ENCODE measurements around the gene MYO9B.

Gene MYO9B

DNA sequence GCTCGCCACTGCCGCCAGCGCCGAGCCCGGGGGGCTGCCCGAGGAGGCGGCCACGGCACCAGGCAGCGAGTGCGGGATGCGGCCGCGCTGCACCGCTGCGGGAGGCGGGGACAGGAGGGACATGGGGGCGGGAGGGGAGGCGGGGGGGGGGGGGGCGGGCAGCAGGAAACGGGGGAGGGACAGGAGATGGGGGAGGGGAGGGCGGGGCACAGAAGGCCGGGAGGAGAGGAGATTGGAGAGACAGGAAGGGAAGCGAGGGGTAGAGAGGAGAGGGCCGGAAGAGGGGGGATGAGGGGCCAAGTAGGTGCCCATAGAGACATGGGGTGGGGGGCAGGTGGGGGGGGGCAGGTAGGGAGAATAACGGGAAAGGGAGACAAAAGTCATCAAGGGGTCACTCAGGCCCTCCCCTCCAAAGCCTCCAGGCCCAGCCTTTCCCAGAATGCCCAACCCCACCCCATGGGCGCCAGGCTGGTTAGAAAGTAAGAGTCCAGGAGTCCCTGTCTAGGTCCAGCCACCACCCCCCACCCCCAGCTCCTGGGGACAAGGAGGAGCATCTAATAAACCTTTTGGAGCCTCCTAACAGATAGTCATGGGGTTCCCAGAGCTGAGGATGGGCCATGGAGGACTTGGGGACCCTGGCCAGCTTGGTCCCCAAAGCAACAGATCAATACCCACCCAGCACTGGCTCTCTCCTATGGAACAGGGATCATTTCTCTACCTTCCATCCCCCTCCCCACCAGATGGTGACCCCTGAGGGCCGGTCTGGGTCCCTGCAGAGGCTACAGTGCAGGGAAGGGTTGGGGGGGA, 160.6 kb downstream of the MYO9B start:
- H3K4me3 ChIP-seq (ENCODE audit: control insufficient read depth, low read depth, low read length), result peak overlapping the region; percentile 56
- TF ChIP-seq CTCF (conservative IDR thresholded peaks at IDR 0.05; ENCODE audit: control insufficient read depth, insufficient read depth, low read depth, low read length), result no peak
- peak; percentile 44 for DNase-seq (ENCODE audit: low read depth)

GRCh38 chr19:17236811-17237543, 161.4 kb downstream of the MYO9B start:
- no peak overlapping the region for H3K4me3 ChIP-seq (ENCODE audit: control insufficient read depth, low read depth, low read length)
- DNase-seq (ENCODE audit: low read depth), result no peak
- TF ChIP-seq CTCF (conservative IDR thresholded peaks at IDR 0.05; ENCODE audit: control insufficient read depth, insufficient read depth, low read depth, low read length), result no peak

DNA sequence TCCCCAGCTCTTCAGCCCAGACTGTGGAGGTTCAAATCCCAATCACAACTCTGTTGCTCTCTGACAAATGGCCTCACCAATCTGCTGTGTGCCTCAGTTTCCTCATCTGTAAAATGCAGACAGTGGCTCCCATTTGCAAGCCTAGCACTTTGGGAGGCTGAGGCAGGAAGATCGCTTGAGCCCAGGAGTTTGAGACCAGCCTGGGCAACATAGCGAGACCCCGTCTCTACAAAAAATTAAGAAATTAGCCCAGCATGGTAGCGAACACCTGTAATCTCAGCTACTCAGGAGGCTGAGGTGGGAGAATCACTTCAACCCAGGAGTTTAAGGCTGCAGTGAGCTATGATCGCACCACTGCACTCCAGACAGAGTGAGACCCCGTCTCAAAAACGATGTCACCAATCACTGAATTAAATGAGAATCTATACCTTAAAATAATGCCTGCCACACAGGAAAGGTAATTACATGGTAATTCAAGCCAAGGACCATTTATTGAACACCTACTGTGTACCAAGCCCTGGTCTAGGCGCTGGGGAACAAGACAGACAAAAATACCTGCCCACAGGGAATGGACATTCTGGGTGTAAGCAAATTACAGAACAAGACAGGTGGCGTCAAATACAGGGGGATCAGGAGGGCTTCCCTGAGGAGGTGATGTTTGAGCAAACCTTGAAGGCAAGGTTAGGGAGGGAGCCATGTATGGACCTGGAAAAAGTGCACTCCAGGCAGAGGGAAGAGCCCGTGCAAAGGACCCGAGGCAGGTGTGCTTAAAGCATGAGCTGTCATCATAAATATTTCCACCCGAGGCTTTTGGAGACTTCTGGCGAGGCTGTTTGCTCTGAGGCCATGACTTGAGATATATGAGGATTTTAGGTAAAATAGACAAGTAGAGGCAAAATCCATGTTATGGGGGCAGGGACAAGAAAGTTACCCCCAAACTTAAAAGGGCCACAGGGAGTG, 162.4 kb downstream of the MYO9B start:
- H3K4me3 ChIP-seq (ENCODE audit: control insufficient read depth, low read depth, low read length), result no peak overlapping the region
- no peak for DNase-seq (ENCODE audit: low read depth)
- TF ChIP-seq CTCF (conservative IDR thresholded peaks at IDR 0.05; ENCODE audit: control insufficient read depth, insufficient read depth, low read depth, low read length), result no peak

DNA sequence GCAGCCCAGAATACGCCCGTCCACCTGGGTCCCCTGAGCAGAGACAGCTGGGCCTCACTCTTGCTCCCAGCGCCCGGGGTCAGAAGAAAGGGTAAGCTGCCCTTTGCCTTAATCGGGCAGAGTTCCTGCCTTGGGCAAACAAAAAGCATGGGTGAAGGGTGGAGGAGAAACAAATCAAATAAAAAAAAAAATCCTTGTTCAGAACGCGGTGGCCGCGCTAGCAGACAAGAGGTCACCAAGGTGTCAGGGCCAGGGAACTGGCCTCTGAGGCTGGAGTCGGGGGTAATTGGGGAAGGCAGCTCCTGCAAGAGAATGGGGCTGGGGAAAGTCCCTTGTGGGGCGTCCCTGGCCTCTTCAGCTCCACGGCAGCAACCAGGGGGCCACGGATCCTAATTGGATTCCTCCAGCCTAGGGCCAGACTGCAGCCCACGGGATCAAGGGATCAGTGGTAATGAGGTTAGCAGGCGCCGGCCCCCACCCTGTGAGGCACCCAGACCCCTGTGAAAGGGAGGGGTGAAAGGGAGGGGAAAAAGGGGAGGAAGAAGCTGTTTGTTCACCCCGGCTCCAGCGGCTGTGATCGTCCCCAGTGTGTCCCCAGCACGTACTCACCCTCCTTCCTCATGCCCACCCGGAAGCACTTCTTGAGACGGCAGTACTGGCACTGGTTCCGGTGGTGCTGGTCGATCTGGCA, 164.6 kb downstream of the MYO9B start:
- no peak for DNase-seq (ENCODE audit: low read depth)
- no peak for TF ChIP-seq CTCF (conservative IDR thresholded peaks at IDR 0.05; ENCODE audit: control insufficient read depth, insufficient read depth, low read depth, low read length)
- no peak overlapping the region for H3K4me3 ChIP-seq (ENCODE audit: control insufficient read depth, low read depth, low read length)

- TF ChIP-seq CTCF (conservative IDR thresholded peaks at IDR 0.05; ENCODE audit: control insufficient read depth, insufficient read depth, low read depth, low read length), result no peak
- no peak for DNase-seq (ENCODE audit: low read depth)
These were observed 165.3 kb downstream of the MYO9B start for GRCh38 chr19:17240826-17241399.

More at GRCh38 chr19:17240826-17241399, 165.3 kb downstream of the MYO9B start:
- H3K4me3 ChIP-seq (ENCODE audit: control insufficient read depth, low read depth, low read length), result no peak overlapping the region
